CD4-positive, alpha-beta T cell (primary cell): ENCODE measurements around the gene PAEP. TPM values are rescaled to one million over a fixed set of nuclear protein-coding genes. Genes with fewer than 3 reads are reported as not detected.

Source experiments
- ATAC-seq: fragments of 200-7000 bp; cut with Tn5 transposase; one replicate; pipeline ENCODE4 v1.10.0; 2022; ENCODE audit warnings: mild to moderate bottlenecking; ENCODE audit not compliant: poor library complexity
- CTCF ChIA-PET: fragments of 350-600 bp; sonication (Branson Sonifier 250); formaldehyde crosslinking; loops from one replicate; lab custom pipeline; 2021; ENCODE audit warnings: antibody characterized with exemption, inconsistent platforms; lab: Charles Lee
- POLR2A ChIA-PET: fragments of 350-600 bp; sonication (Branson Sonifier 250); formaldehyde crosslinking; loops from one replicate; lab custom pipeline; 2021; ENCODE audit warnings: antibody characterized with exemption, inconsistent platforms; lab: Charles Lee
- DNase-seq, 14 experiments: peaks; one replicate each; pipeline ENCODE4 v3.0.0-alpha.2; 2013 to 2020; ENCODE audit warnings: mixed read lengths in 2 of 14
- H3K27ac ChIP-seq, 2 donors: one replicate each; pipeline versions ENCODE4 v1.5.1 to v1.7.0; 2013; ENCODE audit warnings: low read length in 2 of 2, low read depth in 1 of 2, mild to moderate bottlenecking in 1 of 2
- H3K27me3 ChIP-seq, 2 experiments: 1 replicate in 1 of 2; 2 replicates in 1 of 2; pipeline versions ENCODE4 v1.6.1 to v1.7.0; 2013; ENCODE audit warnings: low read length in 2 of 2, control low read depth in 1 of 2, mild to moderate bottlenecking in 1 of 2, moderate library complexity in 1 of 2; ENCODE audit not compliant: insufficient read depth in 2 of 2, control insufficient read depth in 1 of 2
- H3K36me3 ChIP-seq: one replicate; pipeline ENCODE4 v1.6.1; 2013; ENCODE audit warnings: low read length, control low read depth; ENCODE audit not compliant: insufficient read depth
- H3K4me1 ChIP-seq: one replicate; pipeline ENCODE4 v1.6.1; 2013; ENCODE audit warnings: low read length, control low read depth; ENCODE audit not compliant: insufficient read depth
- H3K4me3 ChIP-seq: one replicate; pipeline ENCODE4 v1.5.1; 2013; ENCODE audit warnings: mild to moderate bottlenecking, low read length, moderate library complexity
- H3K9me3 ChIP-seq, 2 experiments: 1 replicate in 1 of 2; 2 replicates in 1 of 2; pipeline versions ENCODE4 v1.6.1 to v1.7.0; 2013; ENCODE audit warnings: low read length in 2 of 2, mild to moderate bottlenecking in 2 of 2, control low read depth in 1 of 2, moderate library complexity in 1 of 2; ENCODE audit not compliant: control insufficient read depth in 1 of 2, insufficient read depth in 1 of 2
- H3K27ac Mint-ChIP-seq: one replicate; pipeline ENCODE4 v1.8.0; 2020; ENCODE audit warnings: mixed read lengths
- H3K27me3 Mint-ChIP-seq: one replicate; pipeline ENCODE4 v1.8.0; 2021; ENCODE audit warnings: mixed read lengths
- H3K36me3 Mint-ChIP-seq: one replicate; pipeline ENCODE4 v1.8.0; 2021; ENCODE audit warnings: low read depth, mixed read lengths
- H3K4me1 Mint-ChIP-seq: one replicate; pipeline ENCODE4 v1.8.0; 2021; ENCODE audit warnings: low read depth, mixed read lengths
- H3K4me3 Mint-ChIP-seq: one replicate; pipeline ENCODE4 v1.8.0; 2020; ENCODE audit warnings: mild to moderate bottlenecking, mixed read lengths
- H3K9me3 Mint-ChIP-seq: one replicate; pipeline ENCODE4 v1.8.0; 2020; ENCODE audit warnings: mixed read lengths
- intact Hi-C, 2 experiments: fragments of 100-400 bp; cut with DNase I in 1 of 2; cut with micrococcal nuclease in 1 of 2; formaldehyde crosslinking; loops; one replicate each; pipeline versions ENCODE4 v1.15.1 to v1.9.0; 2023 to 2025; cut with DNase I, micrococcal nuclease
- total RNA-seq, 174 experiments: library from RNA in 2 of 174; stranded (reverse) in 2 of 174; gene quantifications; one replicate each; pipeline ENCODE4 v1.2.3 and lab custom pipeline; 2021 to 2026
- TF ChIP-seq, protein P1 (sequence below): fragments of 200-600 bp; IDR thresholded peaks from one replicate; pipeline ENCODE4 v1.8.0; 2022; ENCODE audit warnings: antibody characterized with exemption, mild to moderate bottlenecking

The PAEP gene
- total RNA-seq, 2 experiments from 2014 or later = not detected

DNA sequence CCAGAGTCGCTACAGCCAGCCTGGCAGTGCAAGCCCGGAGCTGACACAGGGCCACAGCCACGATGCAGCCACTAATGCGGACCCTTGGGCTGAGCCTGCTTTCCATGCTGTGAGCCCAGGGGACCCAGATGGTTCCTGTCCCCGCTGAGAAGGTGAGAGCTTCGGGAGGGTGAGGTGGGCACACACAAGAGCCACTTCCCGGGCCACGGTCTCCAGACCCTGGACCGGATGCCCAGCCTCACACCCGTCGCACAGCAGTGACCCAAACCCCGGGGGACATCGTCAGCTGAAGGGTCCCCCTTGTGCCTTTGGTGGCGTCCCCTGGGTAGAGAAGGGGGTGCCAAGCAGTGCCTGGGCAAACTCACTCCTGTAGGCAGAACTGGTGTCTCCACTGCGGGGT is 13.4 kb downstream of the PAEP start:
- Mint-ChIP-seq H3K36me3 (no peaks in the 10 kb centered on the region), H3K27ac (no peak overlapping the region), H3K4me3 (no peak overlapping the region), H3K27me3 (peaks cover 7% of the 10 kb centered on the region), H3K9me3 (peaks cover 3% of the 10 kb centered on the region), H3K4me1 (no peaks in the 10 kb centered on the region)
- no peak overlapping the region for H3K27ac ChIP-seq
- peaks cover 0 to 11% of the 10 kb centered on the region in 2 experiments for H3K9me3 ChIP-seq
- ATAC-seq = no peak
- H3K27me3 ChIP-seq = peaks cover 5 to 7% of the 10 kb centered on the region in 2 experiments
- no peak for DNase-seq
- no peak overlapping the region for H3K4me3 ChIP-seq
- no peaks in the 10 kb centered on the region for H3K36me3 ChIP-seq
- intact Hi-C loops = no loop called here
- POLR2A ChIA-PET = no interaction called here
- H3K4me1 ChIP-seq = no peaks in the 10 kb centered on the region
- CTCF ChIA-PET = no interaction called here
- TF ChIP-seq, protein P1, sequence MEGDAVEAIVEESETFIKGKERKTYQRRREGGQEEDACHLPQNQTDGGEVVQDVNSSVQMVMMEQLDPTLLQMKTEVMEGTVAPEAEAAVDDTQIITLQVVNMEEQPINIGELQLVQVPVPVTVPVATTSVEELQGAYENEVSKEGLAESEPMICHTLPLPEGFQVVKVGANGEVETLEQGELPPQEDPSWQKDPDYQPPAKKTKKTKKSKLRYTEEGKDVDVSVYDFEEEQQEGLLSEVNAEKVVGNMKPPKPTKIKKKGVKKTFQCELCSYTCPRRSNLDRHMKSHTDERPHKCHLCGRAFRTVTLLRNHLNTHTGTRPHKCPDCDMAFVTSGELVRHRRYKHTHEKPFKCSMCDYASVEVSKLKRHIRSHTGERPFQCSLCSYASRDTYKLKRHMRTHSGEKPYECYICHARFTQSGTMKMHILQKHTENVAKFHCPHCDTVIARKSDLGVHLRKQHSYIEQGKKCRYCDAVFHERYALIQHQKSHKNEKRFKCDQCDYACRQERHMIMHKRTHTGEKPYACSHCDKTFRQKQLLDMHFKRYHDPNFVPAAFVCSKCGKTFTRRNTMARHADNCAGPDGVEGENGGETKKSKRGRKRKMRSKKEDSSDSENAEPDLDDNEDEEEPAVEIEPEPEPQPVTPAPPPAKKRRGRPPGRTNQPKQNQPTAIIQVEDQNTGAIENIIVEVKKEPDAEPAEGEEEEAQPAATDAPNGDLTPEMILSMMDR = no peak

- no peaks in the 10 kb centered on the region for H3K36me3 ChIP-seq
- DNase-seq (no peak), ATAC-seq (no peak)
- no peaks in the 10 kb centered on the region for H3K9me3 Mint-ChIP-seq
- ChIA-PET POLR2A (no interaction called here), CTCF (no interaction called here)
- H3K27ac ChIP-seq = no peak overlapping the region
- TF ChIP-seq, protein P1 = no peak
- no peak overlapping the region for H3K4me3 Mint-ChIP-seq
- no peaks in the 10 kb centered on the region for H3K4me1 ChIP-seq
- peaks cover 0 to 20% of the 10 kb centered on the region in 2 experiments for H3K9me3 ChIP-seq
- H3K36me3 Mint-ChIP-seq = no peaks in the 10 kb centered on the region
- H3K4me3 ChIP-seq = no peak overlapping the region
- H3K4me1 Mint-ChIP-seq = no peaks in the 10 kb centered on the region
- peaks cover 5 to 7% of the 10 kb centered on the region in 2 experiments for H3K27me3 ChIP-seq
- H3K27me3 Mint-ChIP-seq = peaks cover 7% of the 10 kb centered on the region
- intact Hi-C loops = no loop called here
- no peak overlapping the region for H3K27ac Mint-ChIP-seq
These were observed 14.6 kb downstream of the PAEP start for GRCh38 chr9:135575995-135576631.

DNA sequence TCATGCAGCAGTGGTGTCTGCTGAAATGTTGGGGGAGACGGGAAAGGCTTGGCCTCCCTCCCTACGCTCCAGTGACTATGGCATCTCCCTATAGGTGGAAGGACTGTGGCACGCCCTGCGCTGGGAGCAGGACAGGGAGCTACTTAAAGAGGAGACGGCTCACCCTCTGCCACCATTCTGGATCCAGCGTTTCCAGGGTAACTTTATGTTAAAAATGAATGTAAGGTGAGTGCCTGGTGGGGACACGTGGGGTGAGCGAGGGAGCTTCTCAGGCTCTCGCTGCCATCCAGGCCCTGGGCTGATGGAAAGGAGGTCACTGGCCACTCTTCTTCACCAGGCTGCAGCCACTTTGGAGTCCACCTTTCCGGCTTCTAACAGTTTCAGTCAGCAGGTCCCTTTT is 15.7 kb downstream of the PAEP start:
- Histone ChIP-seq H3K27ac (no peak overlapping the region), H3K9me3 (peaks cover 0 to 21% of the 10 kb centered on the region in 2 experiments), H3K27me3 (peaks cover 5 to 9% of the 10 kb centered on the region in 2 experiments), H3K4me3 (no peak overlapping the region), H3K36me3 (no peaks in the 10 kb centered on the region), H3K4me1 (no peaks in the 10 kb centered on the region)
- DNase-seq (no peak), ATAC-seq (no peak)
- CTCF ChIA-PET = no interaction called here
- Mint-ChIP-seq H3K4me3 (no peak overlapping the region), H3K4me1 (no peaks in the 10 kb centered on the region), H3K27me3 (peaks cover 14% of the 10 kb centered on the region), H3K9me3 (no peaks in the 10 kb centered on the region), H3K36me3 (no peaks in the 10 kb centered on the region), H3K27ac (no peak overlapping the region)
- TF ChIP-seq, protein P1 = no peak
- POLR2A ChIA-PET = no interaction called here
- intact Hi-C loops = no loop called here
